Measurements from ENCODE around the gene CD2AP.
"Not testable (repeated sequence)": the region's sequence is repeated elsewhere in the genome, so short reads cannot be mapped to it uniquely, and the experiment has no call there.

CD2AP gene

GRCh38 chr6:47465117-47465516, 12.5 kb upstream of the CD2AP start:
- DNase-seq: no peak

GRCh38 chr6:47471911-47472310, 5.7 kb upstream of the CD2AP start:
- DNase-seq: no peak

DNA sequence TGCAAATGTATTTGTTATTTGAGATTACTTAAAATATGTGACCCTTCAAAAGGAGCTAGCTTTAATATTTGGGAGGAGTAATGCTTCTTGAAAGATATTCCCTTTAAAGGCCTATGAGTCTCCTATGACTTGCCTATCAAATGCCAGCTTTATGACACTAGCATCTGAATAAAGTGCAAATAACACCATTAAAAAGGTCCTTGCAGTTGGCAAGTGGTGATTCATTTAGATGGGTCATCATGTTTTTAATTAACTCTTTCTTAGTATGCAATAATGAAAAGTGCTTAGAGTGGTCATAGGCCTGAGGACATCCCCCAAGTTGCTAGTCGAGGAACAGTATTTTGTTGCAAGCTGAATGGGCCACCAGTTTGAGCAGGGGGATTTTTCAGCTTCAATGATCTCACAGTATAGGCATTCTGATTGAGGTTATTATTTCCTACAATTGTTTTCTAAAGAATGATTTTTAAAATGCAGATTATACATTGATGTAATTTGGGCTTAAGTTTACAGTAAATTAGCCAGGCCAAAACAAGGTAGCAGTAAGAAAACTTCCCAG, 3.7 kb upstream of the CD2AP start:
- DNase-seq: no peak

- DNase-seq: no peak
These were observed 2.2 kb upstream of the CD2AP start for GRCh38 chr6:47475319-47475816.

- DNase-seq: no peak
These were observed 650 bp upstream of the CD2AP start for GRCh38 chr6:47476781-47477496.

DNA sequence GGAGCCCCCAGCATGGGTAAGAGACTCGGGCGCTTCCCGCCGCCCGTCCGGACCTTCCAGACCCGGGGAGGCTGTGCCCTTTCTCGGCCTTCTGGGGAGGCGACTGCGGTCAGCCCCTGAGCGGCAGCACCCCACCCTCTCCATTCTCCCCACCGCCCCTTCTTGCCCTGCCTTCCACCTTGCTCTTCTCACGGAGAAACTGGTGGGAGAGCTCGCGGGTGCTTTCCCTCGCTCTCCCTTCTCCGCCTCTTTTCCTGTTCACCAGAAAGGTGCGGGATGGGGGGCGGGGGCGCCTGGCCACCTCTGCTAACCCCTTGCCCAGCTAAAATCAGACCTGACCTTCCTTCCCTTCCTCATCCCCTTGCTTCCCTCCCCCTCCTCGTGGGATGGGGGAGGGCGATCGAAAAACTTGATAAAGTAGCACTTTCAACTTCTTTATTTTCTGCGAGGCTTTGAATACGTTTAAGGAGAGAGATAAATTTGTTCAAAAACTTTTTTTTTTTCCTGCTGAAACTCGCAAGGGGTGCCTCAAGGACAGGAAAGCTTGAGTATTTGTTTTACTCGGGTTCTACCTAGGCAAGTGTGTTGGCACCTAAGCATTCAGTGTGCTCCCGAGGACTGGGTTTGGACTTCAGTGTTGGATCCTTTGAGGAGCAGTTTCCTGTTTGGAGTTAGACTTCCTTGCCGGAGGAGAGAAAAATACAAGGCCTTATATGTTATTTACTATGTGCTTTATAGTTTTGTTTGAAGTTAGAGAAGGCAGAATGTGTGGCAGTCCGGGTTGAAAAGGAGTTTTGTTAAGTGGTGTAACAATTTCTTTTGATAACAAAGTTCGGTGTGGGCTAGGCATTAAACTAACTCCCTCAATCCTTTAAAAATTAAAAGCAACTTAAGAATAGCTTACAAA, 897 bp downstream of the CD2AP start:
- DNase-seq: no peak

DNA sequence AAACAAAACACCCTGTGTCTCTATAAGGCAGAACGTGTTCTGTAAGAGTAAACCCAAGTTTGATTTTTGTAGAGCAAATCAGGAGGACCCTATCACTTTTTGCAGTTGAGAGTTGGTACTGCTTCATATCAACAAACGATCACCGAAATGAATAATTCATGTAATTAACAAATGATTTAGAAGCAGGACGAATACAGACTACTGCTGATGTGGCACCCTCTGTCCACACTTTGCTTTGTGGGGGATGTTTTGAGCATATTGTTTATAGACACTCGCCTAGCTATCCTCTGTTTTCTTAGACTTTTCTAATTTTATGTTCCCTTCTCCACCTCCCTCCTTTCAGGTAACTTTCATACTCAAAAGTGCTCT, 1.5 kb downstream of the CD2AP start:
- no peak for DNase-seq

DNA sequence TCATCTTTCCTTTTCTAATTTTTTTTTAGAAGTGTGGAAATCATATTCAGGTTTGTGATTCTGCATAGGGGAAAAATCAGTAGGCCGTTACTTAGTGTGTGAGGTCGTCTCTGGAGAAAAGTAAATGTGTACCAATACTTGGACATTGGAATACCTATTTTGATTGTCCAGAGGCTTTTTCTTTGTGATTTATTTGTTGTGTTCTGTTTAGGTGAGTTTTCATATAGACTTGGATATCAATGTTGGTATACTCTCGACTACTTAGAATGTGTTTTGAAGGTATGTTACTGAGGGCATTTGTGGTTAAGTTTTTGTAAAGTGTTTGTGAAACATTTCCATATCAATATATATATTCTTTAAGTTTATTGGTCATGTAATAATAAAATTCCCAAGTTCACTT, 2.3 kb downstream of the CD2AP start:
- DNase-seq: no peak

DNA sequence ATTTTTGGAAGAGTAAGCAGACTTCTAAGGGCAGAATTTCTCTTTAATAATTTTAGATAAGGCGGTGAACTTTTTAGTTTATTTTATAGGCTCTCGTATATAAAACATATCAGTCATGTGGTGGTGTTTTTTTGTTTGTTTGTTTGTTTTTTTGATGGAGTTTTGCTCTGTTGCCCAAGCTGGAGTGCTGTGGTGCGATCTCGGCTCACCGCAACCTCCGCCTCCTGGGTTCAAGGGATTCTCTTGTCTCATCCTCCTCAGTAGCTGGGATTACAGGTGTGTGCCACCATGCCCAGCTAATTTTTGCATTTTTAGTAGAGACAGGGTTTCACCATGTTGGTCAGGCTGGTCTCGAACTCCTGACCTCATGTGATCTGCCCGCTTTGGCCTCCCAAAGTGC, 3.6 kb downstream of the CD2AP start:
- not testable (repeated sequence) for DNase-seq

DNA sequence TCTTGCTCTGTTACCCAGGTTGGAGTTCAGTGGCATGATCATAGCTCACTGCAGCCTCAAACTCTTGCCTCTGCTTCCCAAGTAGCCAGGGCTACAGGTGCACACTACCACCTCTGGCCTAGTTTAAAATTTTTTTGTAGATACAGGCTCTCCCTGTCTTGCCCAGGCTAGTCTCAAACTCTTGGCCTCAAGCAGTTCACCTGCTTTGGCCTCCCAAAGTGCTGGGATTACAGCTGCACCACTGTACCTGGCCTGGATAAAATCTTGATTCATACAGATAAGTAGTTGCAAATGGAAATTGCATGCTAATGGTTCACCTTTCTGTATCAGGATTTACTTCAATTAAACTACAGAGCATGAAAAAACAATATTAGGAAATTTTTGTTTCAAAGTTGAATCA, 4.2 kb downstream of the CD2AP start:
- DNase-seq: no peak

DNA sequence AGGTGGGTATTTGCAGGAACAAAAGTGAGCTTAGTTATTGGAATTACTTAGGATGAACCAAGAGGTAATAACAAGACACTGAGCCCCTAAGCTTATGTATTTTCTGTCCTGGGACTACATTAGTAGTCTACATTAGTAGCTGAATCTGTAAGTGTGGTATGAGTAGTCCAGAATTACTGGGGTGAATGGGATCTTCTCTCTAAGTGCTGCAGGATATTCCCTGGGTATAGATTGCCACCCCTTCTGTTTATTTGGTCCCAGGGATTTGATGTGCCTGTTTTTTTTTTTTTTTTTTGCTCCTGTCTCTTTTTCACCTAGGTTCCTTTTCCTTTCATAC, 5.9 kb downstream of the CD2AP start:
- DNase-seq: no peak

DNA sequence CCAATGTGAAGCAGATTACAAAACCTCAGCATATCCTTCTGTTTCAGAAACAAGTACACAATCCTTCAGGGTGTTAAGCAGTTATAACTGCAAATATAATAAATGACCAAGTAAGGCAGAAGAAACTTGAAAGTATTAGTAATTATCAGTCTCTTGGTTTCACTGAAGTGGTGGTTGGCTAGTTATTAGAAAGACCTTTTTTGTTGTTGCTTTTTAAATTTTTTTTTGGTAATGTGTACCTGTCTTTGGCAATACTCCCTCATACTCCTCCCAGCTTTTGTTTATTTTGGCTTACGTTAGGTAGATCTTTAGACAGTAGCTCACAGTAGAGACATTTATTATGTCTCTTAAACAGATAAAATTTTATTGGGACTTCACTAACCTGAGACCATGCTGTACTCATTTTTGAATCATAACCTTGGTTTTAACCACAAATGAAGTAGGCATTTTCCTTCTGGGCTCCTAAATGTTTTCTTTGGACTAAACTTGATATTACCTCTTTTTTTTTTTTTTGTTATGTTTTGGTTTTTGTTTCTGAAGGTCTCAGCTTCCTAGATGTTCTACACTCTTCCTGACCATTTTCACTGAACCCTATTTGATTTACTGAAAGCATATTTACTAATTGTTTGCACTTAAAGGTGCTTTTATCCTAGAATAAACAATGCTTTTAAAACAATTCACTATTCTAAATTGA, 6.4 kb downstream of the CD2AP start:
- DNase-seq: no peak

DNA sequence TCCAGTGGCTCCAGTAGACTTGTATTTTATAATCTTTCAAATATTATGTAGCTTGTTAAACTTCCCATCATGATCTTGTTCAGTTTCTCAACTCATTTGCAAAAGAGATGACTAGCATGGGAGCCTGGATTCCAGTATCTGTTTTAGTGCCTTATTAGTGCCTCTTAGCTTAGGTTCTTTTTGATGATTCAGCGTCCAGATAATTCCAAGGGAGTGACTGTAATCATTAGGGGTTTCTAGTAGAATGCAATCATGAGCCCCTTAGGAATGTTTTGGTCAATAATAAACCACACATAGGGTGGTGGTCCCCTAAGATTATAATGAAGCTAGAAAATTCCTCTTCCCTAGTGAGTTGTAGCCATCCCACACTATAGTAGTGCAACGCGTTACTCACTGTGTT, 7.0 kb downstream of the CD2AP start:
- no peak for DNase-seq

- no peak for DNase-seq
These were observed 7.5 kb downstream of the CD2AP start for GRCh38 chr6:47485083-47485482.

DNA sequence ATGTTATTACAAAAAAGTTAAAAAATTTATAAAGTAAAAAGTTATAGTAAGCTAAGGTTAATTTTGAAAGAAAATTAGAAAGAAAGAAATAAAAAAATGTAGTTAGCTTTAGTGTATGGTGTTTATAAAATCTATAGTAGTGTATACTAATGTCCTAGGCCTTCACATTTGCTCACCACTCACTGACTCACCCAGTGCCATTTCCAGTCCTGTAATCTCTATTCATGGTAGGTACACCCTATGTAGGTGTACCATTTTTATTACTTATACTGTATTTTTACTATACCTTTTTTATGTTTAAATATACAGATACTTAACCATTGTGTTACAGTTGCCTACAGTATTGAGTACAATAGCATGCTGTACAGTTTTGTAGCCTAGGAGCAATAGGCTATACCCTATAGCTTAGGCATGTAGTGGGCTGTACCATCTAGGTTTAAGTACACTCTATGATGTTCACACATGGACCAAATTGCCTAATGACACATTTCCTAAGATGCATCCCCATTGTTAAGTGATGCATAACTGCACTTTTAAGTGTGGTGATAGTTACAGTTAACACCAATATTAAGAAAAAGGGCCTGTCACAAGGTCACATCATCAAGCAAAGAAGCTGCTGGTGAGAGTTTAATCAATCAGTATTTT, 8.0 kb downstream of the CD2AP start:
- no peak for DNase-seq

- no peak for DNase-seq
These were observed 12.4 kb downstream of the CD2AP start for GRCh38 chr6:47489995-47490394.

- no peak for DNase-seq
These were observed 13.1 kb downstream of the CD2AP start for GRCh38 chr6:47490676-47491075.

DNA sequence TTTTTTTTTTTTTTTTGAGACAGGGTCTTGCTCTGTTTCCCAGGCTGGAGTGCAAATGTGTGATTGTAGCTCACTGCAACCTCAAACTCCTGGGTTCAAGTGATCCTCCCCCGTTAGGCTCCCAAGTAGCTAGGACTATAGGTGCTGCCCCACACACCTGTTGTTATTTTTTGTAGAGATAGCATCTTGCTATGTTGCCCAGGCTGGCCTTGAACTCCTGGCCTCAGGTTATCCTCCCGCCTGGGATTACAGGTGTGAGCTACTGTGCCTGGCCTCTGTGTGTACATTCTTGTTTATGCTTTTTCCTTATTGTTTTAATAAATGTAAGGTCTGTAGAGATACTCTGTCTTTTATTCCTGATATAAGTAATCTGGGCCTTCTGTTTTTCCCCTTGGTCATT, 14.8 kb downstream of the CD2AP start:
- DNase-seq: no peak

- DNase-seq: no peak
These were observed 17.6 kb downstream of the CD2AP start for GRCh38 chr6:47495207-47495606.

GRCh38 chr6:47495954-47496545, 18.5 kb downstream of the CD2AP start:
- no peak for DNase-seq

GRCh38 chr6:47496935-47497579, 19.5 kb downstream of the CD2AP start:
- DNase-seq: no peak

- no peak for DNase-seq
These were observed 25.3 kb downstream of the CD2AP start for GRCh38 chr6:47502920-47503319.

Measured in femur (tissue), 1 donor.